Adrenal gland (tissue), 12 donors: ENCODE data around the gene WDR86. TPM values are rescaled to one million over a fixed set of nuclear protein-coding genes. Genes with fewer than 3 reads are reported as not detected.

Experiments used
- DNase-seq, 7 donors: peaks; one replicate each; pipeline ENCODE4 v3.0.0-alpha.2; 2019 to 2020
- H3K27ac ChIP-seq, 5 donors: fragments of 200-600 bp; sonication (generic) in 4 of 5; 1 replicate in 3 of 5; 2 replicates in 2 of 5; pipeline versions ENCODE4 v1.5.1 to v1.8.0; 2016 to 2020; ENCODE audit warnings: mild to moderate bottlenecking in 1 of 5
- H3K27me3 ChIP-seq: fragments of 200-600 bp; 2 replicates; pipeline ENCODE4 v1.8.0; 2021
- H3K36me3 ChIP-seq, 2 donors: fragments of 200-600 bp; replicated peaks in 1 of 2; 1 replicate in 1 of 2; 2 replicates in 1 of 2; pipeline versions ENCODE4 v1.5.1 to v1.8.0; 2018 to 2022
- H3K4me1 ChIP-seq, 2 donors: fragments of 200-600 bp; replicated peaks in 1 of 2; 1 replicate in 1 of 2; 2 replicates in 1 of 2; pipeline versions ENCODE4 v1.5.1 to v1.8.0; 2018 to 2021
- H3K4me3 ChIP-seq, 4 donors: fragments of 200-600 bp; sonication (generic) in 3 of 4; one replicate each; pipeline ENCODE4 v1.5.1; 2016 to 2018
- H3K9me3 ChIP-seq, 3 donors: fragments of 200-600 bp; sonication (generic) in 1 of 3; replicated peaks in 1 of 3; 1 replicate in 2 of 3; 2 replicates in 1 of 3; pipeline versions ENCODE4 v1.5.1 to v1.8.0; 2016 to 2021
- POLR2A ChIP-seq, 2 donors: fragments of 450-650 bp; IDR thresholded peaks; one replicate each; pipeline ENCODE4 v1.6.1; 2017; ENCODE audit warnings: antibody characterized with exemption in 2 of 2, mild to moderate bottlenecking in 2 of 2, moderate library complexity in 1 of 2
- WGBS, 4 donors: extraction: QIAGEN DNeasy Blood & Tissue Kit in 2 of 4; methylation state at CpG; one replicate each; pipeline versions ENCODE4 v1.1.5 to v1.1.7; 2013 to 2017; 5-methylcytosine and 5-hydroxymethylcytosine counted together
- intact Hi-C, 2 donors: fragments of 100-400 bp; cut with DNase I; formaldehyde crosslinking; loops; one replicate each; pipeline versions ENCODE4 v1.14.1 to v1.15.0; 2022 to 2023
- polyA plus RNA-seq, 3 donors: library from polyadenylated mRNA; stranded (reverse); fragments of 200-250 nt in 2 of 3; fragments of 350-450 nt in 1 of 3; fragmentation: Illumina TruSeq in 1 of 3; extraction: RNeasy Lipid Tissue Mini Kit (QIAGEN cat#74804) in 1 of 3; gene quantifications; one replicate each; pipeline ENCODE4 v1.2.3, GENCODE V29; 2013 to 2014
- total RNA-seq, 9 donors: library from RNA; depleted of rRNA in 4 of 9; stranded (reverse); fragments of >200 nt in 4 of 9; fragments of 120-200 nt in 1 of 9; fragmentation: NEBNext Ultra II Directional in 1 of 9; extraction: Animal tissue kit (Norgen Biotek cat#: 25700) in 1 of 9; gene quantifications; one replicate each; pipeline versions ENCODE4 v1.1.0 to v1.2.4, GENCODE V29; 2013 to 2023
- TF ChIP-seq, protein P1 (sequence below), 6 experiments: fragments of 450-650 bp in 4 of 6; fragments of 200-600 bp in 2 of 6; sonication (generic) in 1 of 6; IDR thresholded peaks; 1 replicate in 5 of 6; 2 replicates in 1 of 6; pipeline versions ENCODE4 v1.5.1 to v1.8.0; 2016 to 2021; ENCODE audit warnings: antibody characterized with exemption in 6 of 6, mild to moderate bottlenecking in 2 of 6, moderate library complexity in 1 of 6
- donor health status: healthy with polysubstance abuse.
- donor health status: Bipolar disorder and iron deficiency.
- donor health status: DM: yes; HTN: yes; CAD: no.
- donor health status: DM: no; HTN: no; CAD: no.
- donor health status: DM: no; HTN: no; CAD: no.
- donor health status: DM: yes; HTN: yes; CAD: no.

WDR86 gene
- total and polyA plus RNA-seq, 12 donors: 1.4 to 16.7 (median 5.5) TPM; not detected in 1

DNA sequence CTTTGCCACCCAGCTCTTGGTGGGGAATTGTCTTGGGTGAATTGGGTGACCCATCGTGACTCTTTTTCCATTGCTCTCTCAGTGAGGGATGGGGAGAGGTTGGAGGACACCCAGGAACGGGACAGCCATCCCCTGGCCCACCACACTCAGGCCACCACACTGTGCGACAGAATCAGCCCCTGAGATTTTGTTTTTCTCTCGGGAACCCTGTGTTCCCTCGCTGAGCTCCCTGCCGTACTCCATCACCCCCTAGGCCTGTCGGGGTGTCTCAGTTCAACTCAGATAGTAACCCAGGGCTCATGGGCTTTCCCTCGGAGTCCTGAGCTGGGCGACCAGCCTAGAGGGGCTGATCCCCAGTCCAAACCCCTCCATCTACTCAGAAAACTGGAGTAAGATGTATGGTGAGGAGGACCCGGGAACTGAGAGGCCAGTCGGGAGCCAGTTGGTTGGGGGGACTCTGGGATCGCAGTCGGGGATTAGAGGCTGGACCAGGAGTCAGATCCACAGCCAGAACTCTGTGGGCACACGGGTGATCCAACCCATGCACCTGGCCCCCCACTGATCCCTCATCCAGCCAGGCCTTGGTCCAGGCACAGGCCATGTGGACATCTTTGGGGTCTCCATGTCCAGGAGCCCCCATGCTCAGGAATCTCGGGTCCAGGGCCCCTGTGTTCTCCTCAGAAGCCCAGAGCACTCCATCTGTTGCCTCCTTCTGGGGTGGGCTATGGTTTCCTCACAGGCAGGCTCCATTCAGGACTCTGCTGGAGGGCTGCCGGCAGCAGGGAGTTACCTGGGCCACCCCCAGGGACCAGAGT lies 20.8 kb upstream of the WDR86 start:
- Histone ChIP-seq H3K36me3 (no peaks in the 10 kb centered on the region), H3K4me3 (no peak overlapping the region), H3K4me1 (peaks cover 0 to 16% of the 10 kb centered on the region in 2 donors), H3K27me3 (no peaks in the 10 kb centered on the region), H3K9me3 (no peaks in the 10 kb centered on the region), H3K27ac (no peak overlapping the region)
- no peak for DNase-seq
- no peak for TF ChIP-seq POLR2A (IDR thresholded peaks at IDR 0.05)
- TF ChIP-seq, protein P1, sequence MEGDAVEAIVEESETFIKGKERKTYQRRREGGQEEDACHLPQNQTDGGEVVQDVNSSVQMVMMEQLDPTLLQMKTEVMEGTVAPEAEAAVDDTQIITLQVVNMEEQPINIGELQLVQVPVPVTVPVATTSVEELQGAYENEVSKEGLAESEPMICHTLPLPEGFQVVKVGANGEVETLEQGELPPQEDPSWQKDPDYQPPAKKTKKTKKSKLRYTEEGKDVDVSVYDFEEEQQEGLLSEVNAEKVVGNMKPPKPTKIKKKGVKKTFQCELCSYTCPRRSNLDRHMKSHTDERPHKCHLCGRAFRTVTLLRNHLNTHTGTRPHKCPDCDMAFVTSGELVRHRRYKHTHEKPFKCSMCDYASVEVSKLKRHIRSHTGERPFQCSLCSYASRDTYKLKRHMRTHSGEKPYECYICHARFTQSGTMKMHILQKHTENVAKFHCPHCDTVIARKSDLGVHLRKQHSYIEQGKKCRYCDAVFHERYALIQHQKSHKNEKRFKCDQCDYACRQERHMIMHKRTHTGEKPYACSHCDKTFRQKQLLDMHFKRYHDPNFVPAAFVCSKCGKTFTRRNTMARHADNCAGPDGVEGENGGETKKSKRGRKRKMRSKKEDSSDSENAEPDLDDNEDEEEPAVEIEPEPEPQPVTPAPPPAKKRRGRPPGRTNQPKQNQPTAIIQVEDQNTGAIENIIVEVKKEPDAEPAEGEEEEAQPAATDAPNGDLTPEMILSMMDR (IDR thresholded peaks at IDR 0.05): no peak
- intact Hi-C loops: no loop called here
- WGBS, 4 donors: 86 to 92% (median 91%) methylated on average over 14 to 16 of the region's 16 CpGs

GRCh38 chr7:151429560-151430331 lies 19.9 kb upstream of the WDR86 start:
- Histone ChIP-seq H3K27ac (peak overlapping the region in 2 of 5 donors; percentile 68 to 88), H3K4me1 (peaks cover 0 to 16% of the 10 kb centered on the region in 2 donors), H3K9me3 (no peaks in the 10 kb centered on the region), H3K27me3 (no peaks in the 10 kb centered on the region), H3K36me3 (no peaks in the 10 kb centered on the region), H3K4me3 (no peak overlapping the region)
- no peak for DNase-seq
- intact Hi-C loops: no loop called here
- 61 to 79% (median 72%) methylated on average over 9 to 10 of the region's 10 CpGs for WGBS, 4 donors
- TF ChIP-seq POLR2A (IDR thresholded peaks at IDR 0.05): no peak
- TF ChIP-seq, protein P1 (IDR thresholded peaks at IDR 0.05): no peak

DNA sequence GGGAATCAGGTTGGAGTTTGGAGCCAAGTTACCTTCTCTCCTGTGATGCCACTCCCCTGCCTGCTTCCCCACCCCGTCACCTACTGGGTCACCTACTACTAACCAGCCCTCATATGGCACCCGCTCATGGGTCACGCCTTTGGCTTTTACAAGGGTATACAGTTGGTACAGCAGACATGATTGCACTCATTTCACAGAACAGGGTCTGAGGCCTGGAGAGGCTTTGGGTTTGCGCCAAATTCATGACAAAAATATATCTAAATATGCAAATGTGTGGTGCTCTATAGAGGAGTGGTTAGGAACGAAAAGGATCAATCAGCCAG lies 19.4 kb upstream of the WDR86 start:
- no peaks in the 10 kb centered on the region for H3K9me3 ChIP-seq
- TF ChIP-seq POLR2A (IDR thresholded peaks at IDR 0.05): no peak
- TF ChIP-seq, protein P1 (IDR thresholded peaks at IDR 0.05): no peak
- H3K27me3 ChIP-seq: no peaks in the 10 kb centered on the region
- no peak overlapping the region for H3K4me3 ChIP-seq
- intact Hi-C loops: no loop called here
- H3K4me1 ChIP-seq: peaks cover 0 to 16% of the 10 kb centered on the region in 2 donors
- H3K27ac ChIP-seq: peak overlapping the region in 2 of 5 donors; percentile 68 to 88
- DNase-seq: no peak
- H3K36me3 ChIP-seq: no peaks in the 10 kb centered on the region
- 76 to 95% (median 93%) methylated on average over 5 of the region's 5 CpGs for WGBS, 4 donors
